WTC11 (cell line): ENCODE results near the gene TMEM130. TPM values are rescaled to one million over a fixed set of nuclear protein-coding genes. Genes with fewer than 3 reads are reported as not detected.

Experiments
- ATAC-seq: fragments of 200-7000 bp; cut with Tn5 transposase; 2 replicates; pipeline ENCODE4 v1.10.0; 2021; ENCODE audit warnings: mild to moderate bottlenecking, moderate library complexity
- CTCF ChIA-PET: fragments of 300-600 bp; sonication (Branson Sonifier 250); formaldehyde crosslinking; loops from one replicate; lab custom pipeline; 2021; ENCODE audit warnings: antibody characterized with exemption; lab: Charles Lee
- POLR2A ChIA-PET: fragments of 350-600 bp; sonication (Branson Sonifier 250); formaldehyde crosslinking; loops from one replicate; lab custom pipeline; 2021; ENCODE audit warnings: antibody characterized with exemption; lab: Charles Lee
- DNase-seq: peaks from one replicate; pipeline ENCODE4 v3.0.0; 2021; ENCODE audit warnings: low spot score
- H3K27ac Mint-ChIP-seq: 2 replicates; pipeline ENCODE4 v1.8.0; 2021; ENCODE audit warnings: mixed read lengths
- H3K27me3 Mint-ChIP-seq: 2 replicates; pipeline ENCODE4 v1.8.0; 2021; ENCODE audit warnings: low read depth, mild to moderate bottlenecking, moderate library complexity, mixed read lengths
- H3K36me3 Mint-ChIP-seq: 2 replicates; pipeline ENCODE4 v1.8.0; 2021; ENCODE audit warnings: mixed read lengths
- H3K4me1 Mint-ChIP-seq: 2 replicates; pipeline ENCODE4 v1.8.0; 2022; ENCODE audit warnings: mixed read lengths
- H3K4me3 Mint-ChIP-seq: 2 replicates; pipeline ENCODE4 v1.8.0; 2021; ENCODE audit warnings: mild to moderate bottlenecking, moderate library complexity, mixed read lengths
- H3K9me3 Mint-ChIP-seq: 2 replicates; pipeline ENCODE4 v1.8.0; 2021; ENCODE audit warnings: mixed read lengths
- CBFB ChIP-seq: sonication (generic); formaldehyde crosslinking; IDR thresholded peaks from 2 replicates; pipeline ENCODE4 v1.8.1; 2022; ENCODE audit warnings: mild to moderate bottlenecking, low read depth, missing genetic modification reagents
- ESRRA ChIP-seq: sonication (generic); formaldehyde crosslinking; IDR thresholded peaks from 2 replicates; pipeline ENCODE4 v1.8.1; 2022; ENCODE audit warnings: mild to moderate bottlenecking, missing genetic modification reagents, borderline replicate concordance
- ETV6 ChIP-seq: sonication (generic); formaldehyde crosslinking; IDR thresholded peaks from 2 replicates; pipeline ENCODE4 v1.8.1; 2022; ENCODE audit warnings: mild to moderate bottlenecking, missing genetic modification reagents
- GABPB1 ChIP-seq: sonication (generic); formaldehyde crosslinking; IDR thresholded peaks from 2 replicates; pipeline ENCODE4 v1.8.1; 2023; ENCODE audit warnings: mild to moderate bottlenecking, missing genetic modification reagents
- JUN ChIP-seq: sonication (generic); formaldehyde crosslinking; IDR thresholded peaks from 2 replicates; pipeline ENCODE4 v1.8.0; 2023; ENCODE audit warnings: mild to moderate bottlenecking, missing genetic modification reagents
- MAX ChIP-seq: sonication (generic); formaldehyde crosslinking; IDR thresholded peaks from 2 replicates; pipeline ENCODE4 v1.8.0; 2022; ENCODE audit warnings: mild to moderate bottlenecking, missing genetic modification reagents
- NFE2L1 ChIP-seq: sonication (generic); formaldehyde crosslinking; IDR thresholded peaks from 2 replicates; pipeline ENCODE4 v1.8.1; 2023; ENCODE audit warnings: missing genetic modification reagents
- NFYB ChIP-seq: sonication (generic); formaldehyde crosslinking; conservative IDR thresholded peaks from 2 replicates; pipeline ENCODE4 v1.8.0; 2022; ENCODE audit warnings: low read depth, missing genetic modification reagents
- SMAD3 ChIP-seq: sonication (generic); formaldehyde crosslinking; IDR thresholded peaks from 2 replicates; pipeline ENCODE4 v1.8.0; 2022; ENCODE audit warnings: missing genetic modification reagents, mild to moderate bottlenecking, borderline replicate concordance
- TEAD1 ChIP-seq: sonication (generic); formaldehyde crosslinking; IDR thresholded peaks from 2 replicates; pipeline ENCODE4 v1.8.0; 2022; ENCODE audit warnings: mild to moderate bottlenecking, missing genetic modification reagents
- TEAD4 ChIP-seq: sonication (generic); formaldehyde crosslinking; IDR thresholded peaks from 2 replicates; pipeline ENCODE4 v1.8.0; 2022; ENCODE audit warnings: mild to moderate bottlenecking, missing genetic modification reagents
- ZNF263 ChIP-seq: sonication (generic); formaldehyde crosslinking; IDR thresholded peaks from 2 replicates; pipeline ENCODE4 v1.8.1; 2022; ENCODE audit warnings: low read depth, mild to moderate bottlenecking, moderate library complexity, missing genetic modification reagents
- ZNF512 ChIP-seq: sonication (generic); formaldehyde crosslinking; IDR thresholded peaks from 2 replicates; pipeline ENCODE4 v1.8.1; 2022; ENCODE audit warnings: missing genetic modification reagents, borderline replicate concordance
- total RNA-seq: library from RNA; stranded (reverse); gene quantifications from 3 replicates; pipeline ENCODE4 v1.2.3, GENCODE V29; 2021
- TF ChIP-seq, protein P1 (sequence below): sonication (generic); formaldehyde crosslinking; IDR thresholded peaks from 2 replicates; pipeline ENCODE4 v1.8.1; 2023; ENCODE audit warnings: mild to moderate bottlenecking, moderate library complexity, missing genetic modification reagents
- TF ChIP-seq, protein P2 (sequence below): sonication (generic); formaldehyde crosslinking; IDR thresholded peaks from 2 replicates; pipeline ENCODE4 v1.8.1; 2023; ENCODE audit warnings: mild to moderate bottlenecking, missing genetic modification reagents
- TF ChIP-seq, protein P3 (sequence below): sonication (generic); formaldehyde crosslinking; IDR thresholded peaks from 2 replicates; pipeline ENCODE4 v1.8.0; 2023; ENCODE audit warnings: missing genetic modification reagents, mild to moderate bottlenecking, borderline replicate concordance

TMEM130 gene
- total RNA-seq, 1 experiment from 2014 or later: 3.2 TPM

DNA sequence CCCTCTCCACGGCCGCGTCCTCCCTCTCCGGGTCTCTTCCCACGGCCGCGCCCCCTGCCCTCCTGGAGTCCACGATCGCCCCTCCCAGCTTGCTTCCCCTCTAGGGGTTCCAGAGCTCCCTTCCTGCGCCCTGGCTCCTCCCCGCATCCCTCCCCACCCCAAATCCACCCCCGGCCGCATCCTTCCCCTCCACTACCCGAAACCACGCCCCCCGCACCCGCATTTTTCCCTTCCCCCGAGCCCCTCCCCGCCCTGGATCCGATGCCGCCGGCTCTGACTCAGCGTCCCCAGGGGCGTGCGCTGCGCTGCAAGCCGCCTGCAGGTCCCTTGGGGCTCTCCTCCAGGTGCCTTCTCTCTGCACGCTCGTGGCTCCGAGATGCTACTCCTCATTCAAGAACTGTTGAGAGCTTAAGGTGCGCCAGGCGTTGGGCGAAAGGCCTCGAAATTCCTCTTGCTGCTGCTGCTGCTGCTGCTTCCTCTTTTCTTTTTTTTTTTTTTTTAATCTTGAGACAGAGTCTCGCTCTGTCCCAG lies 372 bp upstream of the TMEM130 start:
- no peaks in the 10 kb centered on the region for H3K36me3 Mint-ChIP-seq
- H3K4me1 Mint-ChIP-seq: 0 out of 2 replicates have a peak, but pooled peaks cover 3% of the 10 kb centered on the region
- peak overlapping the region; percentile 77 for H3K4me3 Mint-ChIP-seq
- H3K9me3 Mint-ChIP-seq: no peaks in the 10 kb centered on the region
- peak; percentile 77 for DNase-seq
- POLR2A ChIA-PET: interaction anchor here (1.0 kb wide), 1 partner anchor 8 kb away, joined by 7 read pairs; the partner anchor contains the start of gene TRRAP
- TF ChIP-seq TEAD4 (CRISPR knock-in tag): no peak
- TF ChIP-seq, protein P1, sequence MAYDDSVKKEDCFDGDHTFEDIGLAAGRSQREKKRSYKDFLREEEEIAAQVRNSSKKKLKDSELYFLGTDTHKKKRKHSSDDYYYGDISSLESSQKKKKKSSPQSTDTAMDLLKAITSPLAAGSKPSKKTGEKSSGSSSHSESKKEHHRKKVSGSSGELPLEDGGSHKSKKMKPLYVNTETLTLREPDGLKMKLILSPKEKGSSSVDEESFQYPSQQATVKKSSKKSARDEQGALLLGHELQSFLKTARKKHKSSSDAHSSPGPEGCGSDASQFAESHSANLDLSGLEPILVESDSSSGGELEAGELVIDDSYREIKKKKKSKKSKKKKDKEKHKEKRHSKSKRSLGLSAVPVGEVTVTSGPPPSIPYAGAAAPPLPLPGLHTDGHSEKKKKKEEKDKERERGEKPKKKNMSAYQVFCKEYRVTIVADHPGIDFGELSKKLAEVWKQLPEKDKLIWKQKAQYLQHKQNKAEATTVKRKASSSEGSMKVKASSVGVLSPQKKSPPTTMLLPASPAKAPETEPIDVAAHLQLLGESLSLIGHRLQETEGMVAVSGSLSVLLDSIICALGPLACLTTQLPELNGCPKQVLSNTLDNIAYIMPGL (CRISPR knock-in tag): 0 out of 2 replicates have a peak, but pooled peaks have one; percentile 9
- TF ChIP-seq ZNF263 (CRISPR knock-in tag): no peak
- CTCF ChIA-PET: interaction anchor here (0.8 to 3.5 kb wide), 4 partner anchors 8 to 336 kb away, joined by 4 to 16 read pairs (median 9); partner anchors contain the start of gene TRRAP
- ATAC-seq: peak; percentile 77
- no peak overlapping the region for H3K27ac Mint-ChIP-seq
- peaks cover 52% of the 10 kb centered on the region for H3K27me3 Mint-ChIP-seq

- ATAC-seq: peak; percentile 13
- no peak for DNase-seq
- H3K4me1 Mint-ChIP-seq: 0 out of 2 replicates have a peak, but pooled peaks cover 3% of the 10 kb centered on the region
- H3K36me3 Mint-ChIP-seq: no peaks in the 10 kb centered on the region
- POLR2A ChIA-PET: no interaction called here
- peak overlapping the region; percentile 62 for H3K4me3 Mint-ChIP-seq
- H3K27ac Mint-ChIP-seq: no peak overlapping the region
- TF ChIP-seq, protein P1 (CRISPR knock-in tag): 0 out of 2 replicates have a peak, but pooled peaks have one; percentile 36
- TF ChIP-seq CBFB (no peak), MAX (CRISPR knock-in tag) (peak; percentile 70)
- CTCF ChIA-PET: interaction anchor here (1.8 kb wide), 1 partner anchor 123 kb away, joined by 4 read pairs; no protein-coding TSS in a partner anchor
- no peaks in the 10 kb centered on the region for H3K9me3 Mint-ChIP-seq
- peaks cover 50% of the 10 kb centered on the region for H3K27me3 Mint-ChIP-seq
Observed at GRCh38 chr7:98869027-98869596, 702 bp downstream of the TMEM130 start.

DNA sequence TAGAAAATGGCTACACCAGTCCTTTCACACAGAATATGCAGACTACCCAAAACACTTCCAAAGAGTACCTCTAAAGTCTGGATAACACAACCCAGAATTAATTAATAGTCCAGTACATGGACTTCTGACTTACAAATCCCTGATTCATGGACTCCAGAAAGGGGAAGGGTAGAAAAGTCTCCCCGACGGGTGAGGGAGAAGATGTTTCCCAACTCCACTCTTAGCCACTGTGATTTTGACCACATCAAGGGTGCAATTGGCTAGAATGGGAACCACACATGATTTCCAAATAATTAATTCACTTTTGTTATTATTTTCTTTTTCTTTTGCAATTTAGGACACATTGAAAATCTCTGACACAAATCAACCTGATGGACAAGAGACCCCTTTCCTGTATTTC lies 1.4 kb downstream of the TMEM130 start:
- no peak for ATAC-seq
- H3K4me1 Mint-ChIP-seq: 0 out of 2 replicates have a peak, but pooled peaks cover 3% of the 10 kb centered on the region
- ChIA-PET CTCF (no interaction called here), POLR2A (interaction anchor here (1.3 kb wide), 1 partner anchor 10 kb away, joined by 3 read pairs; the partner anchor contains the start of gene TRRAP)
- H3K27me3 Mint-ChIP-seq: peaks cover 50% of the 10 kb centered on the region
- no peak overlapping the region for H3K27ac Mint-ChIP-seq
- no peak for DNase-seq
- H3K36me3 Mint-ChIP-seq: no peaks in the 10 kb centered on the region
- H3K9me3 Mint-ChIP-seq: no peaks in the 10 kb centered on the region
- H3K4me3 Mint-ChIP-seq: peak overlapping the region; percentile 62; the same call in 1 of the 2 replicates
- TF ChIP-seq JUN (CRISPR knock-in tag): no peak
- no peak for TF ChIP-seq NFYB
- no peak for TF ChIP-seq SMAD3 (CRISPR knock-in tag)
- TF ChIP-seq, protein P2, sequence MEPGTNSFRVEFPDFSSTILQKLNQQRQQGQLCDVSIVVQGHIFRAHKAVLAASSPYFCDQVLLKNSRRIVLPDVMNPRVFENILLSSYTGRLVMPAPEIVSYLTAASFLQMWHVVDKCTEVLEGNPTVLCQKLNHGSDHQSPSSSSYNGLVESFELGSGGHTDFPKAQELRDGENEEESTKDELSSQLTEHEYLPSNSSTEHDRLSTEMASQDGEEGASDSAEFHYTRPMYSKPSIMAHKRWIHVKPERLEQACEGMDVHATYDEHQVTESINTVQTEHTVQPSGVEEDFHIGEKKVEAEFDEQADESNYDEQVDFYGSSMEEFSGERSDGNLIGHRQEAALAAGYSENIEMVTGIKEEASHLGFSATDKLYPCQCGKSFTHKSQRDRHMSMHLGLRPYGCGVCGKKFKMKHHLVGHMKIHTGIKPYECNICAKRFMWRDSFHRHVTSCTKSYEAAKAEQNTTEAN: no peak
- TF ChIP-seq ETV6 (CRISPR knock-in tag): no peak
- no peak for TF ChIP-seq TEAD1 (CRISPR knock-in tag)
- TF ChIP-seq GABPB1 (CRISPR knock-in tag): no peak
- no peak for TF ChIP-seq NFE2L1 (CRISPR knock-in tag)
- no peak for TF ChIP-seq ZNF512 (CRISPR knock-in tag)
- TF ChIP-seq, protein P3, sequence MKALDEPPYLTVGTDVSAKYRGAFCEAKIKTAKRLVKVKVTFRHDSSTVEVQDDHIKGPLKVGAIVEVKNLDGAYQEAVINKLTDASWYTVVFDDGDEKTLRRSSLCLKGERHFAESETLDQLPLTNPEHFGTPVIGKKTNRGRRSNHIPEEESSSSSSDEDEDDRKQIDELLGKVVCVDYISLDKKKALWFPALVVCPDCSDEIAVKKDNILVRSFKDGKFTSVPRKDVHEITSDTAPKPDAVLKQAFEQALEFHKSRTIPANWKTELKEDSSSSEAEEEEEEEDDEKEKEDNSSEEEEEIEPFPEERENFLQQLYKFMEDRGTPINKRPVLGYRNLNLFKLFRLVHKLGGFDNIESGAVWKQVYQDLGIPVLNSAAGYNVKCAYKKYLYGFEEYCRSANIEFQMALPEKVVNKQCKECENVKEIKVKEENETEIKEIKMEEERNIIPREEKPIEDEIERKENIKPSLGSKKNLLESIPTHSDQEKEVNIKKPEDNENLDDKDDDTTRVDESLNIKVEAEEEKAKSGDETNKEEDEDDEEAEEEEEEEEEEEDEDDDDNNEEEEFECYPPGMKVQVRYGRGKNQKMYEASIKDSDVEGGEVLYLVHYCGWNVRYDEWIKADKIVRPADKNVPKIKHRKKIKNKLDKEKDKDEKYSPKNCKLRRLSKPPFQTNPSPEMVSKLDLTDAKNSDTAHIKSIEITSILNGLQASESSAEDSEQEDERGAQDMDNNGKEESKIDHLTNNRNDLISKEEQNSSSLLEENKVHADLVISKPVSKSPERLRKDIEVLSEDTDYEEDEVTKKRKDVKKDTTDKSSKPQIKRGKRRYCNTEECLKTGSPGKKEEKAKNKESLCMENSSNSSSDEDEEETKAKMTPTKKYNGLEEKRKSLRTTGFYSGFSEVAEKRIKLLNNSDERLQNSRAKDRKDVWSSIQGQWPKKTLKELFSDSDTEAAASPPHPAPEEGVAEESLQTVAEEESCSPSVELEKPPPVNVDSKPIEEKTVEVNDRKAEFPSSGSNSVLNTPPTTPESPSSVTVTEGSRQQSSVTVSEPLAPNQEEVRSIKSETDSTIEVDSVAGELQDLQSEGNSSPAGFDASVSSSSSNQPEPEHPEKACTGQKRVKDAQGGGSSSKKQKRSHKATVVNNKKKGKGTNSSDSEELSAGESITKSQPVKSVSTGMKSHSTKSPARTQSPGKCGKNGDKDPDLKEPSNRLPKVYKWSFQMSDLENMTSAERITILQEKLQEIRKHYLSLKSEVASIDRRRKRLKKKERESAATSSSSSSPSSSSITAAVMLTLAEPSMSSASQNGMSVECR (CRISPR knock-in tag): no peak
- TF ChIP-seq ESRRA (CRISPR knock-in tag): no peak
